PFSK-1 (cell line): ENCODE data around the gene RBCK1.

ENCODE experiments used
- POLR2AphosphoS5 ChIP-seq: IDR thresholded peaks from 2 replicates; pipeline ENCODE4 v1.6.1; 2012; ENCODE audit warnings: low read depth, mild to moderate bottlenecking, control low read depth, low read length, moderate library complexity
- SIN3A ChIP-seq: IDR thresholded peaks from 2 replicates; pipeline ENCODE4 v1.6.1; 2012; ENCODE audit warnings: mild to moderate bottlenecking, low read length, moderate library complexity, borderline replicate concordance; ENCODE audit not compliant: insufficient read depth

GRCh38 chr20:427401-427800 lies 19.3 kb downstream of the RBCK1 start:
- TF ChIP-seq SIN3A: no peak
- no peak for TF ChIP-seq POLR2AphosphoS5
